ENCODE measurements around the gene ADAM29. TPM values are rescaled to one million over a fixed set of nuclear protein-coding genes. Genes with fewer than 3 reads are reported as not detected.

Gene ADAM29
- total and polyA plus RNA-seq, 2 of the 4 experiments (the other 2 are of a cell fraction): not detected

DNA sequence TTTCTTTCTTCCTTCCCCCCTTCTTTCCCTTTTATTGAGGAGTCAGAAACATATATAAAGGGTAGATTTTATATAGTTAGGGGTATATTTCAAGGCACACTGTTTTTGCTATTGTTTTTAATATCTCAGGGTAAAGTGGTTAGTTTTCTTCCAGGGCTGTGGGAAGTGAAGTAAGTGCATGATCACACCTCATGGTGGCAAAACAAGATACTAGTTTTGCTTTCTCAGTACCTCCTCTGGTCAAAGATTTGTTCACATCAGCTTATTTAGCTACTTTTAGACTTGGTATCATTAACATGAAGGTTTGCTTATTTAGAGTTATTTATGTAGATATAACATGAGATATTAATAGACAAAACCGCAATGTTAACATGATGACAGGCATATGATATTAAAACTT is 21.8 kb downstream of the ADAM29 start:
- CTCF ChIA-PET: no interaction called here
- no peak overlapping the region for H3K14ac ChIP-seq (replicated peaks; ENCODE audit: low read depth, low read length)
- dilution Hi-C loops (cut with HindIII; ENCODE audit: low sequenced_read_pairs, unreplicated experiment): no loop called here

More for the DNA sequence above, 21.8 kb downstream of the ADAM29 start:
- no peak overlapping the region for H3K18ac ChIP-seq (ENCODE audit: low read depth, low read length)
- no peak overlapping the region for H3K4me3 ChIP-seq (ENCODE audit: insufficient read depth, low read depth, low read length)
- WGBS, 2 experiments (ENCODE audit: extremely low coverage in 2 of 2, insufficient read length in 1 of 2): no CpG with 5 or more reads among the region's 1 CpG
- no peak overlapping the region for H3K56ac ChIP-seq (ENCODE audit: extremely low read depth, insufficient read depth, low read length)
- H2BK5ac ChIP-seq (ENCODE audit: low read depth, low read length, poor library complexity, severe bottlenecking): no peak overlapping the region
- no peak overlapping the region for H2BK15ac ChIP-seq (ENCODE audit: low read depth, low read length)
- no peak overlapping the region for H4K91ac ChIP-seq (ENCODE audit: insufficient read depth, low read depth, low read length)
- H3K27ac ChIP-seq (ENCODE audit: insufficient read depth, low read length): no peak overlapping the region
- in situ Hi-C loops (cut with MboI; ENCODE audit: low sequenced_read_pairs): no loop called here
- H3K9ac ChIP-seq (ENCODE audit: low read depth, low read length): no peak overlapping the region
- POLR2A ChIA-PET (ENCODE audit: unreplicated experiment): no interaction called here
- H3K9me1 ChIP-seq (ENCODE audit: insufficient read depth, low read length): no peaks in the 10 kb centered on the region
- H3K79me1 ChIP-seq (ENCODE audit: low read depth in 1 of 2, low read length in 2 of 2): no peaks in the 10 kb centered on the region
- H3K4ac ChIP-seq (ENCODE audit: low read depth, low read length): no peak overlapping the region
- H3K23ac ChIP-seq (ENCODE audit: low read depth, low read length): no peak overlapping the region
- no peak overlapping the region for H4K5ac ChIP-seq (ENCODE audit: low read depth, low read length)
- H2AK9ac ChIP-seq (replicated peaks; ENCODE audit: low read depth, low read length, poor library complexity): no peak overlapping the region
- peaks cover 5% of the 10 kb centered on the region; the same call in 1 of the 2 replicates for H3K9me3 ChIP-seq (ENCODE audit: control insufficient read depth, insufficient read depth, low read length)
- H2AK5ac ChIP-seq (ENCODE audit: low read depth, low read length): no peak overlapping the region
- no peak for ATAC-seq (ENCODE audit: low read depth)
- no peaks in the 10 kb centered on the region for H3K27me3 ChIP-seq (ENCODE audit: control insufficient read depth, insufficient read depth, low read length)
- H4K8ac ChIP-seq (ENCODE audit: low read depth in 2 of 2, low read length in 2 of 2): no peak overlapping the region
- no peak overlapping the region for H2BK20ac ChIP-seq (ENCODE audit: low read depth, low read length)
- H2AFZ ChIP-seq (replicated peaks; ENCODE audit: low read length, poor library complexity): no peak overlapping the region
- intact Hi-C loops (cut with micrococcal nuclease): no loop called here
- H2BK120ac ChIP-seq (ENCODE audit: low read depth, low read length): no peak overlapping the region
- BruUV-seq (replicated peaks): no TSS peak
- no peak overlapping the region for H3K4me2 ChIP-seq (ENCODE audit: low read depth, low read length)
- no peaks in the 10 kb centered on the region for H3K36me3 ChIP-seq (ENCODE audit: control insufficient read depth, insufficient read depth, low read length)
- TF ChIP-seq, protein P1, sequence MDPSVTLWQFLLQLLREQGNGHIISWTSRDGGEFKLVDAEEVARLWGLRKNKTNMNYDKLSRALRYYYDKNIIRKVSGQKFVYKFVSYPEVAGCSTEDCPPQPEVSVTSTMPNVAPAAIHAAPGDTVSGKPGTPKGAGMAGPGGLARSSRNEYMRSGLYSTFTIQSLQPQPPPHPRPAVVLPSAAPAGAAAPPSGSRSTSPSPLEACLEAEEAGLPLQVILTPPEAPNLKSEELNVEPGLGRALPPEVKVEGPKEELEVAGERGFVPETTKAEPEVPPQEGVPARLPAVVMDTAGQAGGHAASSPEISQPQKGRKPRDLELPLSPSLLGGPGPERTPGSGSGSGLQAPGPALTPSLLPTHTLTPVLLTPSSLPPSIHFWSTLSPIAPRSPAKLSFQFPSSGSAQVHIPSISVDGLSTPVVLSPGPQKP (IDR thresholded peaks at IDR 0.05; ENCODE audit: borderline replicate concordance, low read depth, low read length): no peak
- TF ChIP-seq SMC3 (IDR thresholded peaks at IDR 0.05; ENCODE audit: low read depth, low read length) (no peak), MAZ (IDR thresholded peaks at IDR 0.05; ENCODE audit: borderline replicate concordance, low read depth, low read length) (no peak)
- DNase-seq: no peak
- no peaks in the 10 kb centered on the region for H4K20me1 ChIP-seq (ENCODE audit: insufficient read depth, low read length)
- H3K4me1 ChIP-seq (ENCODE audit: control insufficient read depth, insufficient read depth, low read length): no peaks in the 10 kb centered on the region
